ENCODE results near the gene VPS13D. TPM values are rescaled to one million over a fixed set of nuclear protein-coding genes. Genes with fewer than 3 reads are reported as not detected.
A peak's percentile ranks its signal among the peaks of the same experiment; 100 is the strongest.
"Not testable (repeated sequence)": the region's sequence is repeated elsewhere in the genome, so short reads cannot be mapped to it uniquely, and the experiment has no call there.

The VPS13D gene
- total RNA-seq, 2 experiments from 2014 or later: 25.0 to 25.4 TPM

- no peak overlapping the region for H3K27ac Mint-ChIP-seq
- CTCF ChIA-PET: no interaction called here
- no peak overlapping the region for H3K4me3 Mint-ChIP-seq
- peaks cover 17% of the 10 kb centered on the region for H3K4me1 Mint-ChIP-seq (ENCODE audit: low read depth)
- no peaks in the 10 kb centered on the region for H3K27me3 Mint-ChIP-seq
- H3K36me3 Mint-ChIP-seq: peaks cover 45% of the 10 kb centered on the region
- POLR2A ChIA-PET: no interaction called here
- H3K9me3 Mint-ChIP-seq: no peaks in the 10 kb centered on the region
- no peak for DNase-seq
- intact Hi-C loops (cut with micrococcal nuclease): no loop called here
Observed at GRCh38 chr1:12462586-12462985, 232.8 kb downstream of the VPS13D start.

GRCh38 chr1:12464045-12464461 is 234.2 kb downstream of the VPS13D start:
- no peak overlapping the region for H3K4me3 Mint-ChIP-seq
- H3K9me3 Mint-ChIP-seq: no peaks in the 10 kb centered on the region
- H3K36me3 Mint-ChIP-seq: peaks cover 42% of the 10 kb centered on the region
- peaks cover 21% of the 10 kb centered on the region for H3K4me1 Mint-ChIP-seq (ENCODE audit: low read depth)
- H3K27me3 Mint-ChIP-seq: no peaks in the 10 kb centered on the region
- CTCF ChIA-PET: interaction anchor here (1.3 kb wide), 1 partner anchor 8 kb away, joined by 4 read pairs; no protein-coding TSS in a partner anchor
- POLR2A ChIA-PET: no interaction called here
- no peak overlapping the region for H3K27ac Mint-ChIP-seq
- intact Hi-C loops (cut with micrococcal nuclease): no loop called here
- DNase-seq: no peak

- no peak for DNase-seq
- H3K36me3 Mint-ChIP-seq: peaks cover 41% of the 10 kb centered on the region
- intact Hi-C loops (cut with micrococcal nuclease): no loop called here
- no peaks in the 10 kb centered on the region for H3K27me3 Mint-ChIP-seq
- no peak overlapping the region for H3K27ac Mint-ChIP-seq
- CTCF ChIA-PET: no interaction called here
- POLR2A ChIA-PET: no interaction called here
- no peak overlapping the region for H3K4me3 Mint-ChIP-seq
- no peaks in the 10 kb centered on the region for H3K9me3 Mint-ChIP-seq
- peaks cover 25% of the 10 kb centered on the region for H3K4me1 Mint-ChIP-seq (ENCODE audit: low read depth)
Observed at GRCh38 chr1:12464598-12465056, 234.8 kb downstream of the VPS13D start.

GRCh38 chr1:12465126-12465525 is 235.3 kb downstream of the VPS13D start:
- H3K27me3 Mint-ChIP-seq: no peaks in the 10 kb centered on the region
- H3K9me3 Mint-ChIP-seq: no peaks in the 10 kb centered on the region
- no peak for DNase-seq
- H3K36me3 Mint-ChIP-seq: peaks cover 36% of the 10 kb centered on the region
- ChIA-PET POLR2A (no interaction called here), CTCF (no interaction called here)
- no peak overlapping the region for H3K27ac Mint-ChIP-seq
- H3K4me3 Mint-ChIP-seq: no peak overlapping the region
- intact Hi-C loops (cut with micrococcal nuclease): no loop called here
- H3K4me1 Mint-ChIP-seq (ENCODE audit: low read depth): peaks cover 29% of the 10 kb centered on the region

GRCh38 chr1:12466816-12467215 is 237.0 kb downstream of the VPS13D start:
- peaks cover 39% of the 10 kb centered on the region for H3K4me1 Mint-ChIP-seq (ENCODE audit: low read depth)
- H3K36me3 Mint-ChIP-seq: peaks cover 27% of the 10 kb centered on the region
- peak overlapping the region; percentile 76 for H3K27ac Mint-ChIP-seq
- DNase-seq: no peak
- CTCF ChIA-PET: interaction anchor here (1.2 to 1.3 kb wide), 2 partner anchors 10 to 59 kb away, joined by 3 to 4 read pairs; no protein-coding TSS in a partner anchor
- intact Hi-C loops (cut with micrococcal nuclease): loop anchor here (1.0 kb wide), 1 partner anchor 31 kb away; no protein-coding TSS in a partner anchor
- POLR2A ChIA-PET: interaction anchor here (0.6 to 1.8 kb wide), 4 partner anchors 18 to 151 kb away, joined by 3 to 5 read pairs (median 4); partner anchors contain the start of gene DHRS3
- no peaks in the 10 kb centered on the region for H3K9me3 Mint-ChIP-seq
- H3K4me3 Mint-ChIP-seq: no peak overlapping the region
- H3K27me3 Mint-ChIP-seq: no peaks in the 10 kb centered on the region

- H3K36me3 Mint-ChIP-seq: peaks cover 20% of the 10 kb centered on the region
- H3K27me3 Mint-ChIP-seq: no peaks in the 10 kb centered on the region
- POLR2A ChIA-PET: interaction anchor here (0.6 to 1.8 kb wide), 4 partner anchors 19 to 150 kb away, joined by 3 to 5 read pairs (median 4); partner anchors contain the start of gene DHRS3
- CTCF ChIA-PET: interaction anchor here (0.6 to 1.3 kb wide), 3 partner anchors 9 to 60 kb away, joined by 3 to 4 read pairs (median 3); no protein-coding TSS in a partner anchor
- no peaks in the 10 kb centered on the region for H3K9me3 Mint-ChIP-seq
- DNase-seq: no peak
- peak overlapping the region; percentile 76 for H3K27ac Mint-ChIP-seq
- peaks cover 48% of the 10 kb centered on the region for H3K4me1 Mint-ChIP-seq (ENCODE audit: low read depth)
- intact Hi-C loops (cut with micrococcal nuclease): loop anchor here (1.0 kb wide), 1 partner anchor 31 kb away; no protein-coding TSS in a partner anchor
- H3K4me3 Mint-ChIP-seq: no peak overlapping the region
Observed at GRCh38 chr1:12467570-12468286, 237.9 kb downstream of the VPS13D start.

- Mint-ChIP-seq H3K4me3 (no peak overlapping the region), H3K27ac (peak overlapping the region; percentile 76), H3K9me3 (no peaks in the 10 kb centered on the region), H3K4me1 (ENCODE audit: low read depth) (peaks cover 54% of the 10 kb centered on the region), H3K36me3 (peaks cover 15% of the 10 kb centered on the region), H3K27me3 (no peaks in the 10 kb centered on the region)
- intact Hi-C loops (cut with micrococcal nuclease): no loop called here
- DNase-seq: no peak
- ChIA-PET POLR2A (interaction anchor here (1.3 to 1.8 kb wide), 2 partner anchors 19 to 149 kb away, joined by 4 read pairs; partner anchors contain the start of gene DHRS3), CTCF (interaction anchor here (1.5 kb wide), 1 partner anchor 34 kb away, joined by 5 read pairs; no protein-coding TSS in a partner anchor)
Observed at GRCh38 chr1:12468323-12468722, 238.5 kb downstream of the VPS13D start.

- H3K4me1 Mint-ChIP-seq (ENCODE audit: low read depth): peaks cover 66% of the 10 kb centered on the region
- no peaks in the 10 kb centered on the region for H3K27me3 Mint-ChIP-seq
- POLR2A ChIA-PET: interaction anchor here (0.6 kb wide), 1 partner anchor 178 kb away, joined by 5 read pairs; no protein-coding TSS in a partner anchor
- H3K4me3 Mint-ChIP-seq: no peak overlapping the region
- intact Hi-C loops (cut with micrococcal nuclease): no loop called here
- H3K27ac Mint-ChIP-seq: no peak overlapping the region
- H3K9me3 Mint-ChIP-seq: no peaks in the 10 kb centered on the region
- peaks cover 12% of the 10 kb centered on the region for H3K36me3 Mint-ChIP-seq
- CTCF ChIA-PET: interaction anchor here (1.5 kb wide), 1 partner anchor 36 kb away, joined by 5 read pairs; no protein-coding TSS in a partner anchor
- DNase-seq: no peak
Observed at GRCh38 chr1:12469493-12469892, 239.7 kb downstream of the VPS13D start.

- POLR2A ChIA-PET: interaction anchor here (0.6 kb wide), 1 partner anchor 178 kb away, joined by 5 read pairs; no protein-coding TSS in a partner anchor
- no peaks in the 10 kb centered on the region for H3K9me3 Mint-ChIP-seq
- H3K4me3 Mint-ChIP-seq: no peak overlapping the region
- H3K27me3 Mint-ChIP-seq: no peaks in the 10 kb centered on the region
- H3K27ac Mint-ChIP-seq: no peak overlapping the region
- H3K36me3 Mint-ChIP-seq: peaks cover 12% of the 10 kb centered on the region
- DNase-seq: no peak
- intact Hi-C loops (cut with micrococcal nuclease): loop anchor here (10.0 kb wide), 1 partner anchor 295 kb away; no protein-coding TSS in a partner anchor
- peaks cover 71% of the 10 kb centered on the region for H3K4me1 Mint-ChIP-seq (ENCODE audit: low read depth)
- CTCF ChIA-PET: interaction anchor here (1.5 kb wide), 1 partner anchor 36 kb away, joined by 5 read pairs; no protein-coding TSS in a partner anchor
Observed at GRCh38 chr1:12469990-12470389, 240.2 kb downstream of the VPS13D start.

GRCh38 chr1:12470916-12471315 is 241.1 kb downstream of the VPS13D start:
- intact Hi-C loops (cut with micrococcal nuclease): loop anchor here (10.0 kb wide), 1 partner anchor 296 kb away; no protein-coding TSS in a partner anchor
- H3K9me3 Mint-ChIP-seq, H3K27me3 Mint-ChIP-seq, H3K27ac Mint-ChIP-seq, CTCF ChIA-PET, H3K4me3 Mint-ChIP-seq, DNase-seq, H3K36me3 Mint-ChIP-seq: not testable (repeated sequence)
- H3K4me1 Mint-ChIP-seq (ENCODE audit: low read depth): peaks cover 80% of the 10 kb centered on the region
- POLR2A ChIA-PET: interaction anchor here (1.5 kb wide), 1 partner anchor 33 kb away, joined by 3 read pairs; no protein-coding TSS in a partner anchor

GRCh38 chr1:12472156-12472797 is 242.4 kb downstream of the VPS13D start:
- ChIA-PET CTCF (interaction anchor here (0.6 to 1.3 kb wide), 5 partner anchors 9 to 180 kb away, joined by 3 to 7 read pairs (median 4); no protein-coding TSS in a partner anchor), POLR2A (interaction anchor here (0.7 to 1.5 kb wide), 6 partner anchors 22 to 284 kb away, joined by 3 to 5 read pairs (median 3); no protein-coding TSS in a partner anchor)
- H3K4me3 Mint-ChIP-seq: peak overlapping the region; percentile 62
- H3K27me3 Mint-ChIP-seq: no peaks in the 10 kb centered on the region
- peaks cover 3% of the 10 kb centered on the region for H3K36me3 Mint-ChIP-seq
- DNase-seq: no peak
- H3K27ac Mint-ChIP-seq: peak overlapping the region; percentile 95
- no peaks in the 10 kb centered on the region for H3K9me3 Mint-ChIP-seq
- H3K4me1 Mint-ChIP-seq (ENCODE audit: low read depth): peaks cover 87% of the 10 kb centered on the region
- intact Hi-C loops (cut with micrococcal nuclease): loop anchor here (2.0 to 10.0 kb wide), 3 partner anchors 31 to 297 kb away; partner anchors contain the start of gene DHRS3
